ENCODE data around the gene NTRK1. TPM values are rescaled to one million over a fixed set of nuclear protein-coding genes. Genes with fewer than 3 reads are reported as not detected.

The NTRK1 gene
- polyA plus RNA-seq, 2 donors = 0.06 to 0.08 TPM

- peaks cover 0 to 2% of the 10 kb centered on the region in 2 donors for H3K36me3 ChIP-seq (ENCODE audit: control insufficient read depth in 2 of 2, insufficient read depth in 2 of 2, low read length in 1 of 2)
- H3K4me3 ChIP-seq (ENCODE audit: low read depth in 1 of 2, low read length in 2 of 2) = no peak overlapping the region
- 56 to 82% methylated on average over 4 of the region's 4 CpGs for WGBS, 2 donors
- H3K9me3 ChIP-seq (ENCODE audit: control insufficient read depth in 2 of 2, insufficient read depth in 1 of 2, low read depth in 1 of 2, low read length in 1 of 2) = no peaks in the 10 kb centered on the region
- no peak overlapping the region for H3K27ac ChIP-seq (ENCODE audit: low read depth in 2 of 2, low read length in 1 of 2)
- H3K4me1 ChIP-seq (ENCODE audit: control insufficient read depth in 2 of 2, insufficient read depth in 2 of 2, low read length in 1 of 2) = peaks cover 0 to 16% of the 10 kb centered on the region in 2 donors
- no peaks in the 10 kb centered on the region for H3K27me3 ChIP-seq (ENCODE audit: control insufficient read depth in 1 of 2, insufficient read depth in 2 of 2, low read length in 2 of 2)
These were observed 45.0 kb downstream of the NTRK1 start for GRCh38 chr1:156905651-156906050.

- Histone ChIP-seq H3K36me3 (ENCODE audit: control insufficient read depth in 2 of 2, insufficient read depth in 2 of 2, low read length in 1 of 2) (peaks cover 0 to 2% of the 10 kb centered on the region in 2 donors), H3K4me3 (ENCODE audit: low read depth in 1 of 2, low read length in 2 of 2) (no peak overlapping the region), H3K4me1 (ENCODE audit: control insufficient read depth in 2 of 2, insufficient read depth in 2 of 2, low read length in 1 of 2) (peaks cover 0 to 16% of the 10 kb centered on the region in 2 donors), H3K27me3 (ENCODE audit: control insufficient read depth in 1 of 2, insufficient read depth in 2 of 2, low read length in 2 of 2) (no peaks in the 10 kb centered on the region), H3K9me3 (ENCODE audit: control insufficient read depth in 2 of 2, insufficient read depth in 1 of 2, low read depth in 1 of 2, low read length in 1 of 2) (no peaks in the 10 kb centered on the region), H3K27ac (ENCODE audit: low read depth in 2 of 2, low read length in 1 of 2) (no peak overlapping the region)
- 93 to 95% methylated on average over 15 to 16 of the region's 16 CpGs for WGBS, 2 donors
These were observed 45.7 kb downstream of the NTRK1 start for GRCh38 chr1:156906206-156906906.

GRCh38 chr1:156908541-156908940 is 47.9 kb downstream of the NTRK1 start:
- Histone ChIP-seq H3K27ac (ENCODE audit: low read depth in 2 of 2, low read length in 1 of 2) (no peak overlapping the region), H3K36me3 (ENCODE audit: control insufficient read depth in 2 of 2, insufficient read depth in 2 of 2, low read length in 1 of 2) (peaks cover 0 to 2% of the 10 kb centered on the region in 2 donors), H3K27me3 (ENCODE audit: control insufficient read depth in 1 of 2, insufficient read depth in 2 of 2, low read length in 2 of 2) (no peaks in the 10 kb centered on the region), H3K9me3 (ENCODE audit: control insufficient read depth in 2 of 2, insufficient read depth in 1 of 2, low read depth in 1 of 2, low read length in 1 of 2) (no peaks in the 10 kb centered on the region), H3K4me3 (ENCODE audit: low read depth in 1 of 2, low read length in 2 of 2) (no peak overlapping the region), H3K4me1 (ENCODE audit: control insufficient read depth in 2 of 2, insufficient read depth in 2 of 2, low read length in 1 of 2) (peaks cover 0 to 12% of the 10 kb centered on the region in 2 donors)
- 51 to 57% methylated on average over 26 to 29 of the region's 29 CpGs for WGBS, 2 donors

- Histone ChIP-seq H3K36me3 (ENCODE audit: control insufficient read depth in 2 of 2, insufficient read depth in 2 of 2, low read length in 1 of 2) (peaks cover 0 to 2% of the 10 kb centered on the region in 2 donors), H3K27me3 (ENCODE audit: control insufficient read depth in 1 of 2, insufficient read depth in 2 of 2, low read length in 2 of 2) (no peaks in the 10 kb centered on the region)
These were observed 48.3 kb downstream of the NTRK1 start for GRCh38 chr1:156908955-156909354.

DNA sequence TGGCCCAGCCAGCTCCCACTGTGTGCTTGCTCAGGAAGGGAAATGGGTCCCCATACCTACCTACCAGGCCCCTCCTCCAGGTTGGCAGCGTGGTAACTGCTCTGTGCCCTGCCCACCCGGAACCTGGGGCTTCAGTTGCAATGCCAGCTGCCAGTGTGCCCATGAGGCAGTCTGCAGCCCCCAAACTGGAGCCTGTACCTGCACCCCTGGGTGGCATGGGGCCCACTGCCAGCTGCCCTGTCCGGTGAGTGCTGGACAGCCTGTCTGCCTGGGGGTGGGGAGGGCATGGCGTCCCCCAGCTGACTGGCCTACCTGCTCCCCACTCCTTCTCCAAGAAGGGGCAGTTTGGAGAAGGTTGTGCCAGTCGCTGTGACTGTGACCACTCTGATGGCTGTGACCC is 49.0 kb downstream of the NTRK1 start:
- H3K9me3 ChIP-seq (ENCODE audit: control insufficient read depth in 2 of 2, insufficient read depth in 1 of 2, low read depth in 1 of 2, low read length in 1 of 2) = no peaks in the 10 kb centered on the region
- no peak overlapping the region for H3K4me3 ChIP-seq (ENCODE audit: low read depth in 1 of 2, low read length in 2 of 2)
- H3K4me1 ChIP-seq (ENCODE audit: control insufficient read depth in 2 of 2, insufficient read depth in 2 of 2, low read length in 1 of 2) = peaks cover 0 to 10% of the 10 kb centered on the region in 2 donors
- H3K36me3 ChIP-seq (ENCODE audit: control insufficient read depth in 2 of 2, insufficient read depth in 2 of 2, low read length in 1 of 2) = peaks cover 0 to 5% of the 10 kb centered on the region in 2 donors
- H3K27me3 ChIP-seq (ENCODE audit: control insufficient read depth in 1 of 2, insufficient read depth in 2 of 2, low read length in 2 of 2) = no peaks in the 10 kb centered on the region
- no peak overlapping the region for H3K27ac ChIP-seq (ENCODE audit: low read depth in 2 of 2, low read length in 1 of 2)
- 66 to 90% methylated on average over 5 of the region's 5 CpGs for WGBS, 2 donors

More at GRCh38 chr1:156908955-156909354, 48.3 kb downstream of the NTRK1 start:
- H3K4me1 ChIP-seq (ENCODE audit: control insufficient read depth in 2 of 2, insufficient read depth in 2 of 2, low read length in 1 of 2) = peaks cover 0 to 10% of the 10 kb centered on the region in 2 donors
- no peak overlapping the region for H3K4me3 ChIP-seq (ENCODE audit: low read depth in 1 of 2, low read length in 2 of 2)
- H3K9me3 ChIP-seq (ENCODE audit: control insufficient read depth in 2 of 2, insufficient read depth in 1 of 2, low read depth in 1 of 2, low read length in 1 of 2) = no peaks in the 10 kb centered on the region
- H3K27ac ChIP-seq (ENCODE audit: low read depth in 2 of 2, low read length in 1 of 2) = no peak overlapping the region
- 51 to 52% methylated on average over 10 of the region's 10 CpGs for WGBS, 2 donors

GRCh38 chr1:156910309-156910782 is 49.7 kb downstream of the NTRK1 start:
- Histone ChIP-seq H3K27me3 (ENCODE audit: control insufficient read depth in 1 of 2, insufficient read depth in 2 of 2, low read length in 2 of 2) (no peaks in the 10 kb centered on the region), H3K4me1 (ENCODE audit: control insufficient read depth in 2 of 2, insufficient read depth in 2 of 2, low read length in 1 of 2) (peaks cover 0 to 10% of the 10 kb centered on the region in 2 donors), H3K9me3 (ENCODE audit: control insufficient read depth in 2 of 2, insufficient read depth in 1 of 2, low read depth in 1 of 2, low read length in 1 of 2) (no peaks in the 10 kb centered on the region), H3K27ac (ENCODE audit: low read depth in 2 of 2, low read length in 1 of 2) (no peak overlapping the region), H3K36me3 (ENCODE audit: control insufficient read depth in 2 of 2, insufficient read depth in 2 of 2, low read length in 1 of 2) (peaks cover 0 to 9% of the 10 kb centered on the region in 2 donors), H3K4me3 (ENCODE audit: low read depth in 1 of 2, low read length in 2 of 2) (no peak overlapping the region)
- 31 to 43% methylated on average over 18 of the region's 18 CpGs for WGBS, 2 donors

DNA sequence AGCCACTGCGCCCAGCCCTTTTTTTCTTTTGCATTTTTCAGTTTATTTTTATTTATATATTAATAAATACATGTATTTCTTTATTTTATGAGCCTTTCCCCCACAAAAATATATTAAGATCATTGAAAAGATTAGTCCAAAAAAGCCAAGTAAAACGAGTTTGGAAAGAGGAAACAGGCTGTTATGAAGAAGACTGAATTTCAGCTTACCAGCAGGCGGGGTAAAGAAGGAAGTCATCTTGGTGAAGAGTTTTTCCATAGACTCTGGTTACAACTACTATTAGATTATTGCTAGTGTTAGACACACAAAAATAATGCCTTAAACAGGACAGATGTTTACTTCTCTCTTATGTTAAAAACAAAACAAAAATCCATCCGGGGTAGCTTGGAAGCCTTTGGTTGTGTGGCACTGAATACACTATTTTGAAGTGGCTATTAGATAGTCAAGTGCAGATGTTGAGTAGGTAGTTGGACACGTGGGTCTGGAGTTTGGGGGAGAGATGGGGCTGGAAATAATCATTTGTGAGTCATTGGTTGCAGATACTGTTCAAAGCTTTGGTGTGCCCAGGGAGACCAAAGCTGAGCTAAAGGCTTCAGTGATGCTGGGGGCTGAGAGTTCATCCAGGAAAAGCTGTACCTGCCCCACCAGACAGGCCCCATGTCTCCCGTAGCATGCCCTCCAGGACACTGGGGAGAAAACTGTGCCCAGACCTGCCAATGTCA is 51.1 kb downstream of the NTRK1 start:
- H3K27me3 ChIP-seq (ENCODE audit: control insufficient read depth in 1 of 2, insufficient read depth in 2 of 2, low read length in 2 of 2) = no peaks in the 10 kb centered on the region
- 69 to 76% methylated on average over 6 of the region's 6 CpGs for WGBS, 2 donors
- no peak overlapping the region for H3K27ac ChIP-seq (ENCODE audit: low read depth in 2 of 2, low read length in 1 of 2)
- no peaks in the 10 kb centered on the region for H3K9me3 ChIP-seq (ENCODE audit: control insufficient read depth in 2 of 2, insufficient read depth in 1 of 2, low read depth in 1 of 2, low read length in 1 of 2)
- peaks cover 0 to 9% of the 10 kb centered on the region in 2 donors for H3K36me3 ChIP-seq (ENCODE audit: control insufficient read depth in 2 of 2, insufficient read depth in 2 of 2, low read length in 1 of 2)
- peaks cover 0 to 10% of the 10 kb centered on the region in 2 donors for H3K4me1 ChIP-seq (ENCODE audit: control insufficient read depth in 2 of 2, insufficient read depth in 2 of 2, low read length in 1 of 2)
- no peak overlapping the region for H3K4me3 ChIP-seq (ENCODE audit: low read depth in 1 of 2, low read length in 2 of 2)

DNA sequence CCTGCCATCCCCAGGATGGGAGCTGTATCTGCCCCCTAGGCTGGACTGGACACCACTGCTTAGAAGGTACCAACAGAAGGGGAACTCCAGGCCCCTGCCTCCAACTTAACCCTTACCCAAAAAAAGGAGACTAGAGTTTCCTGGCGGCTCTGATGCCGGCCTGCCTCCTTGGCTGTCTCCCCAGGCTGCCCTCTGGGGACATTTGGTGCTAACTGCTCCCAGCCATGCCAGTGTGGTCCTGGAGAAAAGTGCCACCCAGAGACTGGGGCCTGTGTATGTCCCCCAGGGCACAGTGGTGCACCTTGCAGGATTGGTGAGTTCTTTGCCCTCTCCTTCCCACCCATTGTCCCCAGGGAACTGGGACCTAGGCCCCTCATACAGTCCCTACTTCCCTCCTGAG is 51.6 kb downstream of the NTRK1 start:
- H3K36me3 ChIP-seq (ENCODE audit: control insufficient read depth in 2 of 2, insufficient read depth in 2 of 2, low read length in 1 of 2) = peaks cover 0 to 9% of the 10 kb centered on the region in 2 donors
- no peak overlapping the region for H3K27ac ChIP-seq (ENCODE audit: low read depth in 2 of 2, low read length in 1 of 2)
- H3K9me3 ChIP-seq (ENCODE audit: control insufficient read depth in 2 of 2, insufficient read depth in 1 of 2, low read depth in 1 of 2, low read length in 1 of 2) = no peaks in the 10 kb centered on the region
- 58 to 81% methylated on average over 2 of the region's 2 CpGs for WGBS, 2 donors
- H3K4me1 ChIP-seq (ENCODE audit: control insufficient read depth in 2 of 2, insufficient read depth in 2 of 2, low read length in 1 of 2) = peaks cover 0 to 10% of the 10 kb centered on the region in 2 donors
- no peak overlapping the region for H3K4me3 ChIP-seq (ENCODE audit: low read depth in 1 of 2, low read length in 2 of 2)
- no peaks in the 10 kb centered on the region for H3K27me3 ChIP-seq (ENCODE audit: control insufficient read depth in 1 of 2, insufficient read depth in 2 of 2, low read length in 2 of 2)

GRCh38 chr1:156912861-156913808 is 52.5 kb downstream of the NTRK1 start:
- H3K36me3 ChIP-seq (ENCODE audit: control insufficient read depth in 2 of 2, insufficient read depth in 2 of 2, low read length in 1 of 2) = peaks cover 0 to 9% of the 10 kb centered on the region in 2 donors
- H3K4me3 ChIP-seq (ENCODE audit: low read depth in 1 of 2, low read length in 2 of 2) = no peak overlapping the region
- peaks cover 0 to 5% of the 10 kb centered on the region in 2 donors for H3K4me1 ChIP-seq (ENCODE audit: control insufficient read depth in 2 of 2, insufficient read depth in 2 of 2, low read length in 1 of 2)
- H3K9me3 ChIP-seq (ENCODE audit: control insufficient read depth in 2 of 2, insufficient read depth in 1 of 2, low read depth in 1 of 2, low read length in 1 of 2) = no peaks in the 10 kb centered on the region
- 64 to 77% methylated on average over 23 to 24 of the region's 24 CpGs for WGBS, 2 donors
- H3K27ac ChIP-seq (ENCODE audit: low read depth in 2 of 2, low read length in 1 of 2) = no peak overlapping the region
- no peaks in the 10 kb centered on the region for H3K27me3 ChIP-seq (ENCODE audit: control insufficient read depth in 1 of 2, insufficient read depth in 2 of 2, low read length in 2 of 2)

Data from esophagus (tissue), 2 donors.